Measurements from ENCODE around the gene SLC40A1. TPM values are rescaled to one million over a fixed set of nuclear protein-coding genes. Genes with fewer than 3 reads are reported as not detected.

Gene SLC40A1
- total and polyA plus RNA-seq, 3 donors from 2014 or later: 52.3 to 64.0 (median 58.7) TPM

- no peak overlapping the region for H3K4me3 ChIP-seq
- DNase-seq: no peak
- intact Hi-C loops (cut with DNase I; ENCODE audit: low total_unique reads): no loop called here
- WGBS, 2 donors: 86 to 91% methylated on average over 6 of the region's 6 CpGs
- H3K27me3 ChIP-seq: no peaks in the 10 kb centered on the region
- H3K36me3 ChIP-seq (ENCODE audit: low read depth, missing control alignments): no peaks in the 10 kb centered on the region
- no peak for TF ChIP-seq POLR2A (IDR thresholded peaks at IDR 0.05)
- TF ChIP-seq, protein P1, sequence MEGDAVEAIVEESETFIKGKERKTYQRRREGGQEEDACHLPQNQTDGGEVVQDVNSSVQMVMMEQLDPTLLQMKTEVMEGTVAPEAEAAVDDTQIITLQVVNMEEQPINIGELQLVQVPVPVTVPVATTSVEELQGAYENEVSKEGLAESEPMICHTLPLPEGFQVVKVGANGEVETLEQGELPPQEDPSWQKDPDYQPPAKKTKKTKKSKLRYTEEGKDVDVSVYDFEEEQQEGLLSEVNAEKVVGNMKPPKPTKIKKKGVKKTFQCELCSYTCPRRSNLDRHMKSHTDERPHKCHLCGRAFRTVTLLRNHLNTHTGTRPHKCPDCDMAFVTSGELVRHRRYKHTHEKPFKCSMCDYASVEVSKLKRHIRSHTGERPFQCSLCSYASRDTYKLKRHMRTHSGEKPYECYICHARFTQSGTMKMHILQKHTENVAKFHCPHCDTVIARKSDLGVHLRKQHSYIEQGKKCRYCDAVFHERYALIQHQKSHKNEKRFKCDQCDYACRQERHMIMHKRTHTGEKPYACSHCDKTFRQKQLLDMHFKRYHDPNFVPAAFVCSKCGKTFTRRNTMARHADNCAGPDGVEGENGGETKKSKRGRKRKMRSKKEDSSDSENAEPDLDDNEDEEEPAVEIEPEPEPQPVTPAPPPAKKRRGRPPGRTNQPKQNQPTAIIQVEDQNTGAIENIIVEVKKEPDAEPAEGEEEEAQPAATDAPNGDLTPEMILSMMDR (IDR thresholded peaks at IDR 0.05): no peak
- no peak overlapping the region for H3K27ac ChIP-seq
- H3K4me1 ChIP-seq: no peaks in the 10 kb centered on the region
- no peaks in the 10 kb centered on the region for H3K9me3 ChIP-seq
These were observed 38.3 kb downstream of the SLC40A1 start for GRCh38 chr2:189542145-189542882.

- Histone ChIP-seq H3K4me1 (no peaks in the 10 kb centered on the region), H3K27ac (no peak overlapping the region), H3K9me3 (no peaks in the 10 kb centered on the region), H3K27me3 (no peaks in the 10 kb centered on the region), H3K4me3 (no peak overlapping the region), H3K36me3 (ENCODE audit: low read depth, missing control alignments) (no peaks in the 10 kb centered on the region)
- WGBS, 2 donors: 69 to 79% methylated on average over 5 of the region's 5 CpGs
- intact Hi-C loops (cut with DNase I; ENCODE audit: low total_unique reads): no loop called here
- no peak for DNase-seq
- TF ChIP-seq POLR2A (IDR thresholded peaks at IDR 0.05): no peak
- TF ChIP-seq, protein P1 (IDR thresholded peaks at IDR 0.05): no peak
These were observed 39.0 kb downstream of the SLC40A1 start for GRCh38 chr2:189541591-189541990.

- no peaks in the 10 kb centered on the region for H3K36me3 ChIP-seq (ENCODE audit: low read depth, missing control alignments)
- no peak for DNase-seq
- no peaks in the 10 kb centered on the region for H3K9me3 ChIP-seq
- H3K4me1 ChIP-seq: no peaks in the 10 kb centered on the region
- 79 to 80% methylated on average over 1 of the region's 1 CpG for WGBS, 2 donors
- no peak overlapping the region for H3K27ac ChIP-seq
- no peaks in the 10 kb centered on the region for H3K27me3 ChIP-seq
- H3K4me3 ChIP-seq: no peak overlapping the region
- intact Hi-C loops (cut with DNase I; ENCODE audit: low total_unique reads): no loop called here
- TF ChIP-seq, protein P1 (IDR thresholded peaks at IDR 0.05): no peak
- TF ChIP-seq POLR2A (IDR thresholded peaks at IDR 0.05): no peak
These were observed 40.0 kb downstream of the SLC40A1 start for GRCh38 chr2:189540551-189540950.

DNA sequence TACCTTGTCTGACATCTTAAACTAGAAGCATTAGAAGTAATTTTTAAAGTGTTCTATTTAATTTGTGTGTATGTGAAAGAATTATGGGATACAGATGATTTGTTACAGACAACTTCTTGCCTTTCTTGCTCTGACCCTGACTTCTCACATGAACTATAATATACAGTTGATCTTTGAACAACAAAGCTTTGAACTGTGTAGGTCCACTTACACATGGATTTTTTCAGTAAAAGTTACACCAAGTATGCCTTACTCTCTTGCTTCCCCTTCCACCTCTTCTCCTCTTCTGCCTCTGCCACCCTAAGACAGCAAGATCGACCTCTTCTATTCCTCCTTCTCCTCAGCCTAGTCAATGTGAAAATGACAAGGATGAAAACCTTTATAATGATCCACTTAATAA lies 42.2 kb downstream of the SLC40A1 start:
- H3K36me3 ChIP-seq (ENCODE audit: low read depth, missing control alignments): no peaks in the 10 kb centered on the region
- H3K4me3 ChIP-seq: no peak overlapping the region
- WGBS, 2 donors: 93 to 100% methylated on average over 1 of the region's 1 CpG
- DNase-seq: no peak
- TF ChIP-seq POLR2A (IDR thresholded peaks at IDR 0.05): no peak
- TF ChIP-seq, protein P1 (IDR thresholded peaks at IDR 0.05): no peak
- intact Hi-C loops (cut with DNase I; ENCODE audit: low total_unique reads): no loop called here
- H3K4me1 ChIP-seq: peaks cover 6% of the 10 kb centered on the region
- H3K27ac ChIP-seq: no peak overlapping the region
- no peaks in the 10 kb centered on the region for H3K9me3 ChIP-seq
- H3K27me3 ChIP-seq: no peaks in the 10 kb centered on the region

GRCh38 chr2:189536830-189537229 lies 43.8 kb downstream of the SLC40A1 start:
- no peaks in the 10 kb centered on the region for H3K36me3 ChIP-seq (ENCODE audit: low read depth, missing control alignments)
- intact Hi-C loops (cut with DNase I; ENCODE audit: low total_unique reads): no loop called here
- H3K27me3 ChIP-seq: no peaks in the 10 kb centered on the region
- TF ChIP-seq, protein P1 (IDR thresholded peaks at IDR 0.05): no peak
- no peak for TF ChIP-seq POLR2A (IDR thresholded peaks at IDR 0.05)
- DNase-seq: no peak
- H3K9me3 ChIP-seq: no peaks in the 10 kb centered on the region
- no peak overlapping the region for H3K27ac ChIP-seq
- no peak overlapping the region for H3K4me3 ChIP-seq
- 72 to 84% methylated on average over 3 of the region's 3 CpGs for WGBS, 2 donors
- peaks cover 9% of the 10 kb centered on the region for H3K4me1 ChIP-seq
